Left ventricle myocardium superior (tissue), 1 donor: ENCODE data around the gene RNF207. TPM values are rescaled to one million over a fixed set of nuclear protein-coding genes. Genes with fewer than 3 reads are reported as not detected.

Source experiments
- ATAC-seq: fragments of 200-7000 bp; cut with Tn5 transposase; one replicate; pipeline ENCODE4 v1.9.1; 2020; ENCODE audit warnings: mild to moderate bottlenecking, moderate library complexity
- DNase-seq: peaks from one replicate; pipeline ENCODE4 v3.0.0-alpha.2; 2020
- intact Hi-C: fragments of 100-400 bp; cut with micrococcal nuclease; formaldehyde crosslinking; loops from one replicate; pipeline ENCODE4 v1.11.0; 2022
- long read RNA-seq: library from polyadenylated mRNA; unstranded; transcript quantifications from one replicate; pipeline ENCODE4 v2.0.0, GENCODE V29; 2021
- total RNA-seq: library from RNA; stranded (reverse); fragmentation: NEBNext Ultra II Directional; extraction: Animal tissue kit (Norgen Biotek cat#: 25700); gene quantifications from one replicate; pipeline ENCODE4 v1.2.1, GENCODE V29; 2021
- donor health status: DM: no; HTN: yes; CAD: no; lungs with severe emphysema.

The RNF207 gene
- total RNA-seq = 82.3 TPM
- long read RNA-seq, transcript RNF207-201 (18 exons, 3,924 nt) = major isoform, 7 of 77 reads
- long read RNA-seq, partial matches to known transcripts = 34 of 77 reads
- long read RNA-seq, other reads (novel, unspliced or antisense) = 34 of 77 reads

GRCh38 chr1:6205849-6206519 lies at the start of gene RNF207:
Gene RNF207, plus strand, starts transcription at chr1:6206119. Its CDS starts 417 bp downstream, at chr1:6206536.
- intact Hi-C loops = no loop called here

GRCh38 chr1:6157132-6157527 lies 48.8 kb upstream of the RNF207 start:
- intact Hi-C loops = no loop called here
- ATAC-seq = no peak
- DNase-seq = no peak

More at GRCh38 chr1:6205849-6206519, at the start of gene RNF207:
- peak; percentile 72 for ATAC-seq
- DNase-seq = peak; percentile 84

GRCh38 chr1:6157528-6158174 lies 48.3 kb upstream of the RNF207 start:
- no peak for ATAC-seq
- intact Hi-C loops = no loop called here
- no peak for DNase-seq

GRCh38 chr1:6158181-6158580 lies 47.7 kb upstream of the RNF207 start:
- no peak for ATAC-seq
- no peak for DNase-seq
- intact Hi-C loops = no loop called here

- intact Hi-C loops = no loop called here
- ATAC-seq (no peak), DNase-seq (peak; percentile 10)
These were observed 43.6 kb upstream of the RNF207 start for GRCh38 chr1:6162341-6162740.

- ATAC-seq = no peak
- intact Hi-C loops = no loop called here
- peak; percentile 14 for DNase-seq
These were observed 43.1 kb upstream of the RNF207 start for GRCh38 chr1:6162773-6163172.

- ATAC-seq (no peak), DNase-seq (peak; percentile 11)
- intact Hi-C loops = no loop called here
These were observed 42.5 kb upstream of the RNF207 start for GRCh38 chr1:6163191-6163972.

GRCh38 chr1:6163973-6164617 lies 41.8 kb upstream of the RNF207 start:
- no peak for ATAC-seq
- DNase-seq = peak; percentile 14
- intact Hi-C loops = no loop called here

- ATAC-seq = no peak
- DNase-seq = peak; percentile 7
- intact Hi-C loops = no loop called here
These were observed 40.9 kb upstream of the RNF207 start for GRCh38 chr1:6165027-6165426.

- DNase-seq (peak; percentile 8), ATAC-seq (no peak)
- intact Hi-C loops = no loop called here
These were observed 40.4 kb upstream of the RNF207 start for GRCh38 chr1:6165441-6165985.

GRCh38 chr1:6166221-6166620 lies 39.7 kb upstream of the RNF207 start:
- intact Hi-C loops = no loop called here
- ATAC-seq (no peak), DNase-seq (peak; percentile 14)

- intact Hi-C loops = no loop called here
- DNase-seq (peak; percentile 22), ATAC-seq (no peak)
These were observed 39.1 kb upstream of the RNF207 start for GRCh38 chr1:6166655-6167390.

GRCh38 chr1:6167391-6168303 lies 38.3 kb upstream of the RNF207 start:
- DNase-seq = peak; percentile 10
- intact Hi-C loops = no loop called here
- ATAC-seq = no peak

GRCh38 chr1:6168947-6169586 lies 36.9 kb upstream of the RNF207 start:
- DNase-seq (peak; percentile 10), ATAC-seq (no peak)
- intact Hi-C loops = no loop called here

- DNase-seq = peak; percentile 18
- intact Hi-C loops = no loop called here
- ATAC-seq = no peak
These were observed 35.7 kb upstream of the RNF207 start for GRCh38 chr1:6170116-6170741.

GRCh38 chr1:6170742-6171201 lies 35.1 kb upstream of the RNF207 start:
- ATAC-seq (no peak), DNase-seq (no peak)
- intact Hi-C loops = no loop called here
